ENCODE data around the gene LPA. TPM values are rescaled to one million over a fixed set of nuclear protein-coding genes. Genes with fewer than 3 reads are reported as not detected.

The LPA gene
- total and polyA plus RNA-seq, 5 donors from 2014 or later: not detected

Other genes starting within 250 kb of the LPA start
- not detected for gene PLG, start 38.0 kb upstream of the LPA start, total RNA-seq
- gene PLG, start 38.0 kb upstream of the LPA start, polyA plus RNA-seq: not detected

Data from CD4-positive, CD25-positive, alpha-beta regulatory T cell (primary cell).